Loucy (cell line): ENCODE data around the gene CTNNA2.

Experiments used
- H2AFZ ChIP-seq: fragments of 200-600 bp; sonication (generic); 2 replicates; pipeline ENCODE4 v1.6.0; 2016; ENCODE audit warnings: antibody characterized with exemption, mild to moderate bottlenecking, low read length, moderate library complexity
- H3F3A ChIP-seq: fragments of 200-600 bp; 2 replicates; pipeline ENCODE4 v1.6.0; 2016; ENCODE audit warnings: antibody characterized with exemption, low read depth, mild to moderate bottlenecking
- H3K27me3 ChIP-seq: fragments of 200-600 bp; sonication (generic); 2 replicates; pipeline ENCODE4 v1.6.1; 2014; ENCODE audit warnings: low read length, mild to moderate bottlenecking; ENCODE audit not compliant: insufficient read depth, poor library complexity, severe bottlenecking
- H3K36me3 ChIP-seq: fragments of 200-600 bp; sonication (generic); 2 replicates; pipeline ENCODE4 v1.6.1; 2016; ENCODE audit warnings: low read length; ENCODE audit not compliant: insufficient read depth
- H3K4me1 ChIP-seq: fragments of 200-600 bp; sonication (generic); 2 replicates; pipeline ENCODE4 v1.5.1; 2014; ENCODE audit warnings: low read length, mild to moderate bottlenecking; ENCODE audit not compliant: insufficient read depth, poor library complexity, severe bottlenecking
- H3K4me2 ChIP-seq: fragments of 200-600 bp; sonication (generic); 2 replicates; pipeline ENCODE4 v1.6.0; 2014; ENCODE audit warnings: antibody characterized with exemption, low read length, low read depth, mild to moderate bottlenecking; ENCODE audit not compliant: poor library complexity, severe bottlenecking
- H3K4me3 ChIP-seq: fragments of 200-600 bp; sonication (generic); 2 replicates; pipeline ENCODE4 v1.5.1; 2014; ENCODE audit warnings: low read length, mild to moderate bottlenecking, mixed read lengths; ENCODE audit not compliant: poor library complexity, severe bottlenecking
- H3K79me2 ChIP-seq: fragments of 200-600 bp; sonication (generic); 2 replicates; pipeline ENCODE4 v1.6.1; 2014; ENCODE audit warnings: low read length; ENCODE audit not compliant: insufficient read depth
- H3K9ac ChIP-seq: fragments of 200-600 bp; sonication (generic); 2 replicates; pipeline ENCODE4 v1.6.0; 2014; ENCODE audit warnings: mild to moderate bottlenecking, low read depth, low read length, moderate library complexity; ENCODE audit not compliant: poor library complexity, severe bottlenecking
- H3K9me2 ChIP-seq: fragments of 200-600 bp; sonication (generic); replicated peaks from 2 replicates; pipeline ENCODE4 v1.6.1; 2016; ENCODE audit warnings: low read depth, low read length, mixed read lengths
- H3K9me3 ChIP-seq: fragments of 200-600 bp; sonication (generic); 2 replicates; pipeline ENCODE4 v1.6.1; 2014; ENCODE audit warnings: mild to moderate bottlenecking, antibody characterized with exemption, low read length, low read depth; ENCODE audit not compliant: insufficient read depth
- H4K20me1 ChIP-seq: fragments of 200-600 bp; sonication (generic); 2 replicates; pipeline ENCODE4 v1.6.0; 2014; ENCODE audit warnings: antibody characterized with exemption, low read length, mild to moderate bottlenecking; ENCODE audit not compliant: insufficient read depth, poor library complexity, severe bottlenecking
- EZH2phosphoT487 ChIP-seq: fragments of 200-600 bp; IDR thresholded peaks from 2 replicates; pipeline ENCODE4 v1.6.1; 2018; ENCODE audit warnings: antibody characterized with exemption, mild to moderate bottlenecking, moderate library complexity, borderline replicate concordance
- TF ChIP-seq, protein P1 (sequence below): fragments of 200-600 bp; sonication (generic); conservative IDR thresholded peaks from 2 replicates; pipeline ENCODE4 v1.5.1; 2014; ENCODE audit warnings: mild to moderate bottlenecking, antibody characterized with exemption, low read length

The CTNNA2 gene

DNA sequence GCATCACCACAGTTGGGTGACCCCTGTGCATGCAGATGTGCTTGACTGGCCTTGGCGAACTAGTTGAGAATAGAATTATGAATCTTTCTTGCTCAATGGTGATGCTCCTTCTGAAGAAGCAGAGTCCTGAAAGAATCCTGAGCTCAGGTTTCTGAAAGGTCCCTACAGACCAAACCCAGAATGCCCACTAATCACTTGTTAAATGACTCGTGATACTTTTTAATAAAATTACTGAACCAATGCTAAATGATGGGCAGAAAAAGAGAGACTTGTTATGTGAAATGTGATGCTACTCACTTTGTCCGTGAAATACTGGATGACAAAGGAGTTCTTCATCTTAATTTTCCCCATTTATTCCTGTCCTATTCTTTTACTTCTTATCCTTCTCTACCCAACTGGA is 1055.2 kb downstream of the CTNNA2 start:
- H3K9me2 ChIP-seq = no peaks in the 10 kb centered on the region

DNA sequence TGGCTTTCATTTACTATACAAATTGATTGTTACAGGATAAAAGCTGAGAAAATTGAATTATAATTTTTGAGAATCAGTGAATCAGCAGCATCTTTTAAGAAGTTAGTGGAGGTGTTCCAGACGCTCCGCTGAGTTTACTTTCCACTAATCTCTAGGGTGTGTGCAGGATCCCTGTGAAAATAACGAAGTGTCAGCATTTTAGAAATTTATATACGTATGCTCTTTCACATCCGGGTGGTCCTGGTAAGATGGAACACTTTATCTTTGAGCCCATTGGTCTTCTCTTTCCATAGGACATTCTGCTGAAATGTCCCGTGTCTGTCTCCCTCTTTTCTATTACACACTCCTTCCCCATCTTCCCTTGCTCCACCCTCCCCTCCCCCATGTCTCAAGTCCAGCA is 1060.3 kb downstream of the CTNNA2 start:
- Histone ChIP-seq H3K4me3 (no peak overlapping the region), H3K36me3 (no peaks in the 10 kb centered on the region), H3K9me2 (no peaks in the 10 kb centered on the region), H2AFZ (no peak overlapping the region), H3K4me1 (no peaks in the 10 kb centered on the region), H3K9me3 (no peaks in the 10 kb centered on the region), H3K27me3 (no peaks in the 10 kb centered on the region), H3K9ac (no peak overlapping the region), H4K20me1 (no peaks in the 10 kb centered on the region), H3K79me2 (no peaks in the 10 kb centered on the region), H3F3A (no peaks in the 10 kb centered on the region), H3K4me2 (no peak overlapping the region)
- no peak for TF ChIP-seq EZH2phosphoT487
- TF ChIP-seq, protein P1, sequence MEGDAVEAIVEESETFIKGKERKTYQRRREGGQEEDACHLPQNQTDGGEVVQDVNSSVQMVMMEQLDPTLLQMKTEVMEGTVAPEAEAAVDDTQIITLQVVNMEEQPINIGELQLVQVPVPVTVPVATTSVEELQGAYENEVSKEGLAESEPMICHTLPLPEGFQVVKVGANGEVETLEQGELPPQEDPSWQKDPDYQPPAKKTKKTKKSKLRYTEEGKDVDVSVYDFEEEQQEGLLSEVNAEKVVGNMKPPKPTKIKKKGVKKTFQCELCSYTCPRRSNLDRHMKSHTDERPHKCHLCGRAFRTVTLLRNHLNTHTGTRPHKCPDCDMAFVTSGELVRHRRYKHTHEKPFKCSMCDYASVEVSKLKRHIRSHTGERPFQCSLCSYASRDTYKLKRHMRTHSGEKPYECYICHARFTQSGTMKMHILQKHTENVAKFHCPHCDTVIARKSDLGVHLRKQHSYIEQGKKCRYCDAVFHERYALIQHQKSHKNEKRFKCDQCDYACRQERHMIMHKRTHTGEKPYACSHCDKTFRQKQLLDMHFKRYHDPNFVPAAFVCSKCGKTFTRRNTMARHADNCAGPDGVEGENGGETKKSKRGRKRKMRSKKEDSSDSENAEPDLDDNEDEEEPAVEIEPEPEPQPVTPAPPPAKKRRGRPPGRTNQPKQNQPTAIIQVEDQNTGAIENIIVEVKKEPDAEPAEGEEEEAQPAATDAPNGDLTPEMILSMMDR = no peak

More for the DNA sequence above, 1055.2 kb downstream of the CTNNA2 start:
- H3K9ac ChIP-seq = no peak overlapping the region
- H3K36me3 ChIP-seq = no peaks in the 10 kb centered on the region
- no peaks in the 10 kb centered on the region for H3F3A ChIP-seq
- no peaks in the 10 kb centered on the region for H3K4me1 ChIP-seq
- no peak overlapping the region for H2AFZ ChIP-seq
- TF ChIP-seq EZH2phosphoT487 = no peak
- TF ChIP-seq, protein P1 = no peak
- H3K4me3 ChIP-seq = no peak overlapping the region
- no peaks in the 10 kb centered on the region for H3K79me2 ChIP-seq
- H3K27me3 ChIP-seq = no peaks in the 10 kb centered on the region
- no peak overlapping the region for H3K4me2 ChIP-seq
- H3K9me3 ChIP-seq = no peaks in the 10 kb centered on the region
- no peaks in the 10 kb centered on the region for H4K20me1 ChIP-seq

DNA sequence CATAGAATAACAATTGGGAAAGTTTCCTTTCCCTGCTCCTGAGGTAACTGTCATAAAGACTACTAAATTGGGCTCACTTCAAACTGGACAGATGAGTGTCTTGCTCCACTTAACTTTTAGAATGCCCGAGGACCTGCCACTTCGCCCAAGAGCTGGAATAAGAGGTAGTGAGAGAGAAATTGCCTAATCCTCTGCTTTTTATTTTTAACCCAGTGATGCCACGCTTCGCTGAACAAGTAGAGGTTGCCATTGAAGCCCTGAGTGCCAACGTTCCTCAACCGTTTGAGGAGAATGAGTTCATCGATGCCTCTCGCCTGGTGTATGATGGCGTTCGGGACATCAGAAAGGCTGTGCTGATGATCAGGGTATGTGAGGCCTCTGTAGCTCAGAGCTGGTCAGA is 1061.1 kb downstream of the CTNNA2 start:
- Histone ChIP-seq H4K20me1 (no peaks in the 10 kb centered on the region), H3K4me1 (no peaks in the 10 kb centered on the region), H3K36me3 (no peaks in the 10 kb centered on the region), H2AFZ (no peak overlapping the region), H3F3A (no peaks in the 10 kb centered on the region), H3K9ac (no peak overlapping the region), H3K9me2 (no peaks in the 10 kb centered on the region), H3K27me3 (no peaks in the 10 kb centered on the region), H3K4me2 (no peak overlapping the region), H3K9me3 (no peaks in the 10 kb centered on the region), H3K79me2 (no peaks in the 10 kb centered on the region), H3K4me3 (no peak overlapping the region)
- no peak for TF ChIP-seq EZH2phosphoT487
- TF ChIP-seq, protein P1 = no peak
